ENCODE data around the gene STXBP6.

DNA sequence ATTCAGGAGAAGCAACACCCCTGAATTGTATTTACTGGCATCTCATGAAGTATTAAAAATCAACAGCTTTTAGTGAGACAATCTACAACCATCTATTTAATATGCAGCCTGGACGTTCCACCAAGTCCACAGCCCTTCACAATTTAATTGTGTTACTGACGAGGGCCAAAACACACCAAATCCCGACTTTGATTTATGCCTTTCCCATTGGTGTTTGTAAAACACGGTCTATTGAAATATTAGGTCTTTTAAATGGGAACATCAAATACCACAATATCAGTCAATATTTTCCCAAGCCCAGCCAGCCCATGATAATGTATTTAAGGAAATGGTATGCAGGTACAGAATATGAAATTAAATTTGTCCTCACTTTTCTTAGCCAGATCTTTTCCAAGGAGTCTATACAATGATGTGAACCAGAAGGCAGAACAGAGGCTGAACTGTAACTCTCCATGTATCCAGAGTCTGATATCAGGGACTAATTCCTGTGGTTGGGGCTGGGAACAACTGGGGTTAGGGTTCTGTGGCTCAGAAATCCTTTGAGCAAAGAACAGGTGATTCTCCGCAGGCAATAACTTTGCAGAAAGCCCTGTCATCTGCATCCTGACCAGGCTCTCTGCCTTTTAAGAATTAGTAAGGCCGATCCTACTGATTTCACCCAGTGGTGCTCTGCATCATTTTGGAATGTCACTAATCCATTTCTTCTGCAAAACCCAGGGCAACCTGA, 236.7 kb downstream of the STXBP6 start:
- TF ChIP-seq EZH2 (conservative IDR thresholded peaks at IDR 0.05; ENCODE audit: low read depth, low read length) (no peak), POLR2A (IDR thresholded peaks at IDR 0.05; ENCODE audit: insufficient read depth in 1 of 2, low read depth in 2 of 2, low read length in 2 of 2) (no peak), IKZF1 (IDR thresholded peaks at IDR 0.05) (no peak), CBFB (CRISPR knock-in tag; IDR thresholded peaks at IDR 0.05) (no peak)
- TF ChIP-seq, protein P1, sequence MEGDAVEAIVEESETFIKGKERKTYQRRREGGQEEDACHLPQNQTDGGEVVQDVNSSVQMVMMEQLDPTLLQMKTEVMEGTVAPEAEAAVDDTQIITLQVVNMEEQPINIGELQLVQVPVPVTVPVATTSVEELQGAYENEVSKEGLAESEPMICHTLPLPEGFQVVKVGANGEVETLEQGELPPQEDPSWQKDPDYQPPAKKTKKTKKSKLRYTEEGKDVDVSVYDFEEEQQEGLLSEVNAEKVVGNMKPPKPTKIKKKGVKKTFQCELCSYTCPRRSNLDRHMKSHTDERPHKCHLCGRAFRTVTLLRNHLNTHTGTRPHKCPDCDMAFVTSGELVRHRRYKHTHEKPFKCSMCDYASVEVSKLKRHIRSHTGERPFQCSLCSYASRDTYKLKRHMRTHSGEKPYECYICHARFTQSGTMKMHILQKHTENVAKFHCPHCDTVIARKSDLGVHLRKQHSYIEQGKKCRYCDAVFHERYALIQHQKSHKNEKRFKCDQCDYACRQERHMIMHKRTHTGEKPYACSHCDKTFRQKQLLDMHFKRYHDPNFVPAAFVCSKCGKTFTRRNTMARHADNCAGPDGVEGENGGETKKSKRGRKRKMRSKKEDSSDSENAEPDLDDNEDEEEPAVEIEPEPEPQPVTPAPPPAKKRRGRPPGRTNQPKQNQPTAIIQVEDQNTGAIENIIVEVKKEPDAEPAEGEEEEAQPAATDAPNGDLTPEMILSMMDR (CRISPR knock-in tag; IDR thresholded peaks at IDR 0.05): no peak
- TF ChIP-seq, protein P2, sequence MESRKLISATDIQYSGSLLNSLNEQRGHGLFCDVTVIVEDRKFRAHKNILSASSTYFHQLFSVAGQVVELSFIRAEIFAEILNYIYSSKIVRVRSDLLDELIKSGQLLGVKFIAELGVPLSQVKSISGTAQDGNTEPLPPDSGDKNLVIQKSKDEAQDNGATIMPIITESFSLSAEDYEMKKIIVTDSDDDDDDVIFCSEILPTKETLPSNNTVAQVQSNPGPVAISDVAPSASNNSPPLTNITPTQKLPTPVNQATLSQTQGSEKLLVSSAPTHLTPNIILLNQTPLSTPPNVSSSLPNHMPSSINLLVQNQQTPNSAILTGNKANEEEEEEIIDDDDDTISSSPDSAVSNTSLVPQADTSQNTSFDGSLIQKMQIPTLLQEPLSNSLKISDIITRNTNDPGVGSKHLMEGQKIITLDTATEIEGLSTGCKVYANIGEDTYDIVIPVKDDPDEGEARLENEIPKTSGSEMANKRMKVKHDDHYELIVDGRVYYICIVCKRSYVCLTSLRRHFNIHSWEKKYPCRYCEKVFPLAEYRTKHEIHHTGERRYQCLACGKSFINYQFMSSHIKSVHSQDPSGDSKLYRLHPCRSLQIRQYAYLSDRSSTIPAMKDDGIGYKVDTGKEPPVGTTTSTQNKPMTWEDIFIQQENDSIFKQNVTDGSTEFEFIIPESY (CRISPR knock-in tag; IDR thresholded peaks at IDR 0.05): no peak

Measured in HepG2 (cell line).